Measurements from ENCODE around the gene CLCN7. TPM values are rescaled to one million over a fixed set of nuclear protein-coding genes. Genes with fewer than 3 reads are reported as not detected.

CLCN7 gene
- total RNA-seq, 2 experiments from 2014 or later: 31.1 to 62.4 TPM

GRCh38 chr16:1443980-1444729, 30.7 kb downstream of the CLCN7 start, which contains the start of gene CCDC154:
CCDC154 (minus strand) TSS chr16:1444556; CDS start chr16:1444322, 234 bp downstream.
- no peak for DNase-seq (ENCODE audit: low spot score)
- intact Hi-C loops (cut with micrococcal nuclease; ENCODE audit: unreplicated experiment): no loop called here
- no peak within 1 kb of the TSS for H2AFZ ChIP-seq (ENCODE audit: low read length)
- no peaks in the 10 kb centered on the region for H3K4me1 ChIP-seq (ENCODE audit: insufficient read depth, low read length, poor library complexity, severe bottlenecking)
- ChIA-PET POLR2A (no interaction called here), CTCF (ENCODE audit: unreplicated experiment) (interaction anchor here (0.5 kb wide), 1 partner anchor 37 kb away, joined by 4 read pairs; no protein-coding TSS in a partner anchor)
- no peak within 1 kb of the TSS for H3K4me2 ChIP-seq (ENCODE audit: low read length)
- no peaks in the 10 kb centered on the region for H3K36me3 ChIP-seq (ENCODE audit: insufficient read depth, low read length)
- no peak within 1 kb of the TSS for H3K27ac ChIP-seq (ENCODE audit: low read depth, low read length, poor library complexity, severe bottlenecking)
- no peak for TF ChIP-seq EZH2phosphoT487 (IDR thresholded peaks at IDR 0.05; ENCODE audit: borderline replicate concordance, low read depth, low read length)
- TF ChIP-seq CTCF (conservative IDR thresholded peaks at IDR 0.05; ENCODE audit: low read length): no peak
- no TSS peak for BruUV-seq (replicated peaks)
- no peaks in the 10 kb centered on the region for H3K9me3 ChIP-seq (ENCODE audit: low read length)
- H3K9me2 ChIP-seq (ENCODE audit: insufficient read depth, low read length): no peaks in the 10 kb centered on the region
- H3K79me2 ChIP-seq (ENCODE audit: insufficient read depth, low read depth, low read length): no peaks in the 10 kb centered on the region
- no peak within 1 kb of the TSS for H3K4me3 ChIP-seq (ENCODE audit: low read depth, low read length, poor library complexity, severe bottlenecking)
- no peaks in the 10 kb centered on the region for H4K20me1 ChIP-seq (ENCODE audit: insufficient read depth, low read length)

- POLR2A ChIA-PET: no interaction called here
- no peak for TF ChIP-seq EZH2phosphoT487 (IDR thresholded peaks at IDR 0.05; ENCODE audit: borderline replicate concordance, low read depth, low read length)
- TF ChIP-seq CTCF (conservative IDR thresholded peaks at IDR 0.05; ENCODE audit: low read length): no peak
- CTCF ChIA-PET (ENCODE audit: unreplicated experiment): interaction anchor here (0.5 kb wide), 1 partner anchor 36 kb away, joined by 4 read pairs; no protein-coding TSS in a partner anchor
Measured at GRCh38 chr16:1443403-1443973, 31.3 kb downstream of the CLCN7 start.

GRCh38 chr16:1442697-1443096, 32.1 kb downstream of the CLCN7 start:
- no peaks in the 10 kb centered on the region for H3K36me3 ChIP-seq (ENCODE audit: insufficient read depth, low read length)
- H2AFZ ChIP-seq (ENCODE audit: low read length): no peak overlapping the region
- ChIA-PET CTCF (ENCODE audit: unreplicated experiment) (no interaction called here), POLR2A (no interaction called here)
- no peaks in the 10 kb centered on the region for H3K4me1 ChIP-seq (ENCODE audit: insufficient read depth, low read length, poor library complexity, severe bottlenecking)
- H3K9me2 ChIP-seq (ENCODE audit: insufficient read depth, low read length): no peaks in the 10 kb centered on the region
- H3K4me2 ChIP-seq (ENCODE audit: low read length): no peak overlapping the region
- intact Hi-C loops (cut with micrococcal nuclease; ENCODE audit: unreplicated experiment): no loop called here
- DNase-seq (ENCODE audit: low spot score): no peak
- no peaks in the 10 kb centered on the region for H3K9me3 ChIP-seq (ENCODE audit: low read length)
- BruUV-seq (replicated peaks): no TSS peak
- TF ChIP-seq CTCF (conservative IDR thresholded peaks at IDR 0.05; ENCODE audit: low read length) (no peak), EZH2phosphoT487 (IDR thresholded peaks at IDR 0.05; ENCODE audit: borderline replicate concordance, low read depth, low read length) (no peak)
- H3K4me3 ChIP-seq (ENCODE audit: low read depth, low read length, poor library complexity, severe bottlenecking): no peak overlapping the region
- H3K27ac ChIP-seq (ENCODE audit: low read depth, low read length, poor library complexity, severe bottlenecking): no peak overlapping the region
- H4K20me1 ChIP-seq (ENCODE audit: insufficient read depth, low read length): no peaks in the 10 kb centered on the region
- H3K79me2 ChIP-seq (ENCODE audit: insufficient read depth, low read depth, low read length): no peaks in the 10 kb centered on the region

More at GRCh38 chr16:1443403-1443973, 31.3 kb downstream of the CLCN7 start:
- H2AFZ ChIP-seq (ENCODE audit: low read length): no peak overlapping the region
- no peaks in the 10 kb centered on the region for H3K36me3 ChIP-seq (ENCODE audit: insufficient read depth, low read length)
- H4K20me1 ChIP-seq (ENCODE audit: insufficient read depth, low read length): no peaks in the 10 kb centered on the region
- H3K27ac ChIP-seq (ENCODE audit: low read depth, low read length, poor library complexity, severe bottlenecking): no peak overlapping the region
- H3K9me3 ChIP-seq (ENCODE audit: low read length): no peaks in the 10 kb centered on the region
- BruUV-seq (replicated peaks): no TSS peak
- H3K4me2 ChIP-seq (ENCODE audit: low read length): no peak overlapping the region
- DNase-seq (ENCODE audit: low spot score): no peak
- H3K79me2 ChIP-seq (ENCODE audit: insufficient read depth, low read depth, low read length): no peaks in the 10 kb centered on the region
- no peaks in the 10 kb centered on the region for H3K9me2 ChIP-seq (ENCODE audit: insufficient read depth, low read length)
- intact Hi-C loops (cut with micrococcal nuclease; ENCODE audit: unreplicated experiment): no loop called here
- no peak overlapping the region for H3K4me3 ChIP-seq (ENCODE audit: low read depth, low read length, poor library complexity, severe bottlenecking)
- no peaks in the 10 kb centered on the region for H3K4me1 ChIP-seq (ENCODE audit: insufficient read depth, low read length, poor library complexity, severe bottlenecking)
